ENCODE data around the gene SDS.

DNA sequence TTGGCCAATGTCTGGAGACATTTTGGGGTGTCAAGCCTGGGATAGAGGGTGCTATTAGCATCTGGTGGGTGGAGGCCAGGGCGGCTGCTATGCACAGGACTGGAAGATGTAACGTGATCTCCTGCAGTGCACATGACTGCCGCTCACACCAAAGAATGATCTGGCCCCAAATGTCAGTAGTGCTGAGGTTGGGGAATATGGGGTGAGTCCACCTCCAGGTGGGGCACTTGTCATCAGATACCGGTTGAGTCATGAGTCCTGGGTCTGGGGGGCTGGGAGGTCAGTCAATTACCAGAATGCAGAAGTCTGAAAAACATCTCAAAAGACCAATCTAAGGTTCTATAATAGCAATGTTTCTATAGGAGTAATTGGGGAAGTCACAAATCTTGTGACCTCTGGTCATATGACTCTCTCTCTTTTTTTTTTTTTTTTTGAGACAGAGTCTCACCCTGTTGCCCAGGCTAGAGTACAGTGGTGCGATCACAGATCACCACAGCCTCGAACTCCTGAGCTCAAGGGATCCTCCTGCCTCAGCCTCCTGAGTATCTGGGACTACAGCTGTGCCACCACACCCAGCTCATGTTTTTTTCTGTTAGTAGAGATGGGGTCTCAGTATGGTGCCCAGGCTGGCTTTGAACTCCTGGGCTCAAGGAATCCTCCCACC lies 12.5 kb upstream of the SDS start:
- TF ChIP-seq, protein P1, sequence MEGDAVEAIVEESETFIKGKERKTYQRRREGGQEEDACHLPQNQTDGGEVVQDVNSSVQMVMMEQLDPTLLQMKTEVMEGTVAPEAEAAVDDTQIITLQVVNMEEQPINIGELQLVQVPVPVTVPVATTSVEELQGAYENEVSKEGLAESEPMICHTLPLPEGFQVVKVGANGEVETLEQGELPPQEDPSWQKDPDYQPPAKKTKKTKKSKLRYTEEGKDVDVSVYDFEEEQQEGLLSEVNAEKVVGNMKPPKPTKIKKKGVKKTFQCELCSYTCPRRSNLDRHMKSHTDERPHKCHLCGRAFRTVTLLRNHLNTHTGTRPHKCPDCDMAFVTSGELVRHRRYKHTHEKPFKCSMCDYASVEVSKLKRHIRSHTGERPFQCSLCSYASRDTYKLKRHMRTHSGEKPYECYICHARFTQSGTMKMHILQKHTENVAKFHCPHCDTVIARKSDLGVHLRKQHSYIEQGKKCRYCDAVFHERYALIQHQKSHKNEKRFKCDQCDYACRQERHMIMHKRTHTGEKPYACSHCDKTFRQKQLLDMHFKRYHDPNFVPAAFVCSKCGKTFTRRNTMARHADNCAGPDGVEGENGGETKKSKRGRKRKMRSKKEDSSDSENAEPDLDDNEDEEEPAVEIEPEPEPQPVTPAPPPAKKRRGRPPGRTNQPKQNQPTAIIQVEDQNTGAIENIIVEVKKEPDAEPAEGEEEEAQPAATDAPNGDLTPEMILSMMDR (IDR thresholded peaks at IDR 0.05; ENCODE audit: extremely low read depth in 1 of 2, insufficient read depth in 1 of 2, low read depth in 1 of 2, low read length in 2 of 2): no peak
- TF ChIP-seq POLR2AphosphoS5 (IDR thresholded peaks at IDR 0.05; ENCODE audit: insufficient read depth, low read depth, low read length) (no peak), GATA2 (IDR thresholded peaks at IDR 0.05; ENCODE audit: insufficient read depth, insufficient read length, low read depth, low read length) (no peak), POLR2A (IDR thresholded peaks at IDR 0.05; ENCODE audit: low read depth, low read length) (no peak)
